Measurements from ENCODE around the gene NRM.

Gene NRM

GRCh38 chr6:30707281-30707850, 16.6 kb upstream of the NRM start:
- DNase-seq (ENCODE audit: low read depth), result no peak
- no peak overlapping the region for H3K4me3 ChIP-seq (ENCODE audit: control insufficient read depth, low read depth, low read length)
- TF ChIP-seq, protein P1, sequence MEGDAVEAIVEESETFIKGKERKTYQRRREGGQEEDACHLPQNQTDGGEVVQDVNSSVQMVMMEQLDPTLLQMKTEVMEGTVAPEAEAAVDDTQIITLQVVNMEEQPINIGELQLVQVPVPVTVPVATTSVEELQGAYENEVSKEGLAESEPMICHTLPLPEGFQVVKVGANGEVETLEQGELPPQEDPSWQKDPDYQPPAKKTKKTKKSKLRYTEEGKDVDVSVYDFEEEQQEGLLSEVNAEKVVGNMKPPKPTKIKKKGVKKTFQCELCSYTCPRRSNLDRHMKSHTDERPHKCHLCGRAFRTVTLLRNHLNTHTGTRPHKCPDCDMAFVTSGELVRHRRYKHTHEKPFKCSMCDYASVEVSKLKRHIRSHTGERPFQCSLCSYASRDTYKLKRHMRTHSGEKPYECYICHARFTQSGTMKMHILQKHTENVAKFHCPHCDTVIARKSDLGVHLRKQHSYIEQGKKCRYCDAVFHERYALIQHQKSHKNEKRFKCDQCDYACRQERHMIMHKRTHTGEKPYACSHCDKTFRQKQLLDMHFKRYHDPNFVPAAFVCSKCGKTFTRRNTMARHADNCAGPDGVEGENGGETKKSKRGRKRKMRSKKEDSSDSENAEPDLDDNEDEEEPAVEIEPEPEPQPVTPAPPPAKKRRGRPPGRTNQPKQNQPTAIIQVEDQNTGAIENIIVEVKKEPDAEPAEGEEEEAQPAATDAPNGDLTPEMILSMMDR (conservative IDR thresholded peaks at IDR 0.05; ENCODE audit: control insufficient read depth, insufficient read depth, low read depth, low read length), result no peak

DNA sequence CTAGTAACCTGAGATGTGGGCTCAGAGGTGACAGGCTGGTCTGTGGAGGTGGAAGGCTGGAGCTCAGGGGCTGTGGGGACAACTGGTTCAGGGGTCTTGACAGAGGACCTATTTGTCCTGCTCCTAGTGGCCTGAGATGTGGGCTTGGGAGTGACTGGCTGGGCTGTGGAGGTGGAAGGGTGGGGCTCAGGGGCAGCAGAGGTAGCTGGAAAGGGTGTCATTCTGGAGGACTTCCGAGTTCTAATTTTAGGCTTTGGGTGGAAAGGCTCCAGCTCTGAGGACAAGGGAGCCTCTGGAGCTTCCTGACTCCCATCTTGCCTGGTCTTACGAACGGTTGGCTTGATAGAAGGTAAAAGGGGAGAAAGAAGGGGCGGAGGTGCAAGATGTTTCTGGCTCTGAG, 14.8 kb upstream of the NRM start:
- DNase-seq (ENCODE audit: low read depth), result no peak
- TF ChIP-seq, protein P1 (conservative IDR thresholded peaks at IDR 0.05; ENCODE audit: control insufficient read depth, insufficient read depth, low read depth, low read length), result no peak
- no peak overlapping the region for H3K4me3 ChIP-seq (ENCODE audit: control insufficient read depth, low read depth, low read length)

DNA sequence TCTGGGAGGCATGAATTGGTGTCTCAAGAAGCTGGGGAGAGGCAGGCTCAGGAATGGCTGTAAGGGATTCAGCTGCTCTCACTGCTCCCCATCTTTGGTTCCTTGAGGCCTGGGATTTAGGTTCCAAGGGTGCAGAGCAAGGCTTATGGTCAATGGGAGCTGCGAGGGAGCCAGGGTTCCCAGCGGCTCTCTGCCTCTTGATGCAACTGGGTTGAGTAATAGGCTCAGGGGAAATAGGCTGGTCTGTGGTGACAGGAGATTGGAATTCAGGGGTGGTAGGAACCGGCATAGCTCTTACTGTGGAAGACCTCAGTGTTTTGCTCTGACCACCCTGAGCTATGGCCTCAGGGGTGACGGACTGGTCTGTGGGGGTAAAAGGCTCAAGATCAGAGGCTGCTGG, 13.0 kb upstream of the NRM start:
- no peak overlapping the region for H3K4me3 ChIP-seq (ENCODE audit: control insufficient read depth, low read depth, low read length)
- DNase-seq (ENCODE audit: low read depth), result no peak
- TF ChIP-seq, protein P1 (conservative IDR thresholded peaks at IDR 0.05; ENCODE audit: control insufficient read depth, insufficient read depth, low read depth, low read length), result no peak

DNA sequence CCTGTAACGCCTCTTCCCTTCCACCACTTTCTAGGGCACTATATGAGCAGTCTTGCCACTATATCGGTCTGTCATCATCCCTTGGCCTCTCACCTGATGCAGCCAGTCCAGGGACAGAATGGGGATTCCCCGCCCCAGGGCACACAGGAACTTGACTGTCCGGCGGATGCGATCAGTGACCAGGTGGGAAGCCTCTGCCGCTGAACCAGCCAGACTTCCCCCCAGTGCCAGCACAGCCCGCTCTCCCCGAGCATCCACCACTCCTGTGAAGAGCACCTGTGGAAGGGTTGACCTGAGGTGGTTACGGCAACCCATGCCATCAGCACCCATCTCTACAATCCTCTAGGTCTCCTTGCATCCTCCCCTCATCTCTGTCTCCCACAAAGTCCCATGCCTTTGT, 12.2 kb upstream of the NRM start:
- TF ChIP-seq, protein P1 (conservative IDR thresholded peaks at IDR 0.05; ENCODE audit: control insufficient read depth, insufficient read depth, low read depth, low read length), result no peak
- no peak overlapping the region for H3K4me3 ChIP-seq (ENCODE audit: control insufficient read depth, low read depth, low read length)
- DNase-seq (ENCODE audit: low read depth), result no peak

- no peak for DNase-seq (ENCODE audit: low read depth)
- TF ChIP-seq, protein P1 (conservative IDR thresholded peaks at IDR 0.05; ENCODE audit: control insufficient read depth, insufficient read depth, low read depth, low read length), result no peak
- no peak overlapping the region for H3K4me3 ChIP-seq (ENCODE audit: control insufficient read depth, low read depth, low read length)
Measured at GRCh38 chr6:30700340-30700739, 9.6 kb upstream of the NRM start.

DNA sequence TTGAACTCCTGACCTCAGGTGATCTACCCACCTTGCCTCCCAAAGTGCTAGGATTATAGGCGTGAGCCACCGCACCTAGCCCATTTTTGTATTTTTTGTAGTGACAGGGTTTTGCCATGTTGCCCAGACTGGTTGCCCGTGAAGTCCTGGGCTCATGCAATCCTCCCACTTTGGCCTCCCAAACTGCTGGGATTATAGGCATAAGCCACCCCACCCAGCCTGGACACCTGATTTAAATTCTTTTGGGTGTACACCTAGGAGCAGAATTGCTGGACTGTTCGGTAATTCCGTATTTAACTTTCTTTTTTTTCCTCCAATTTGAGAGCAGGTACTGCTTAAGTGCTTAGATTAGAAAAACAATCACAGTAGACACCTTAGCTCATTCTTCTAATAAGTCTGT, 5.6 kb upstream of the NRM start:
- DNase-seq (ENCODE audit: low read depth), result no peak
- TF ChIP-seq, protein P1 (conservative IDR thresholded peaks at IDR 0.05; ENCODE audit: control insufficient read depth, insufficient read depth, low read depth, low read length), result no peak

More for the DNA sequence above, 5.6 kb upstream of the NRM start:
- no peak overlapping the region for H3K4me3 ChIP-seq (ENCODE audit: control insufficient read depth, low read depth, low read length)

Data from fibroblast of mammary gland (primary cell).